ENCODE data around the gene SS18L1. TPM values are rescaled to one million over a fixed set of nuclear protein-coding genes. Genes with fewer than 3 reads are reported as not detected.

The SS18L1 gene
- total RNA-seq, 1 donor from 2014 or later = 19.9 TPM

GRCh38 chr20:62120990-62121775, 22.4 kb upstream of the SS18L1 start:
- H3K4me1 Mint-ChIP-seq (ENCODE audit: unreplicated experiment) = peaks cover 25% of the 10 kb centered on the region
- peaks cover 3% of the 10 kb centered on the region for H3K36me3 Mint-ChIP-seq (ENCODE audit: unreplicated experiment)
- H3K27ac Mint-ChIP-seq (ENCODE audit: unreplicated experiment) = peak overlapping the region; percentile 96
- DNase-seq (ENCODE audit: extremely low spot score, unreplicated experiment) = no peak
- TF ChIP-seq CTCF (IDR thresholded peaks at IDR 0.05) = no peak
- H3K9me3 Mint-ChIP-seq (ENCODE audit: unreplicated experiment) = no peaks in the 10 kb centered on the region
- peak overlapping the region; percentile 84 for H3K4me3 Mint-ChIP-seq (ENCODE audit: unreplicated experiment)
- peaks cover 23% of the 10 kb centered on the region for H3K27me3 Mint-ChIP-seq (ENCODE audit: unreplicated experiment)

- H3K4me1 Mint-ChIP-seq (ENCODE audit: unreplicated experiment) = peaks cover 25% of the 10 kb centered on the region
- no peak for TF ChIP-seq CTCF (IDR thresholded peaks at IDR 0.05)
- peak; percentile 100 for DNase-seq (ENCODE audit: extremely low spot score, unreplicated experiment)
- H3K27me3 Mint-ChIP-seq (ENCODE audit: unreplicated experiment) = peaks cover 20% of the 10 kb centered on the region
- H3K4me3 Mint-ChIP-seq (ENCODE audit: unreplicated experiment) = peak within 1 kb of the TSS; percentile 84
- peak within 1 kb of the TSS; percentile 96 for H3K27ac Mint-ChIP-seq (ENCODE audit: unreplicated experiment)
- H3K36me3 Mint-ChIP-seq (ENCODE audit: unreplicated experiment) = peaks cover 10% of the 10 kb centered on the region
- H3K9me3 Mint-ChIP-seq (ENCODE audit: unreplicated experiment) = no peaks in the 10 kb centered on the region
Observed at GRCh38 chr20:62121776-62122653, 21.6 kb upstream of the SS18L1 start, which contains the start of gene LSM14B. Gene LSM14B (plus strand): TSS chr20:62122475. CDS start chr20:62122667, 192 bp downstream.

GRCh38 chr20:62122654-62123449, 20.7 kb upstream of the SS18L1 start:
- Mint-ChIP-seq H3K4me1 (ENCODE audit: unreplicated experiment) (peaks cover 25% of the 10 kb centered on the region), H3K9me3 (ENCODE audit: unreplicated experiment) (no peaks in the 10 kb centered on the region), H3K27me3 (ENCODE audit: unreplicated experiment) (peaks cover 12% of the 10 kb centered on the region), H3K4me3 (ENCODE audit: unreplicated experiment) (peak overlapping the region; percentile 79), H3K36me3 (ENCODE audit: unreplicated experiment) (peaks cover 18% of the 10 kb centered on the region), H3K27ac (ENCODE audit: unreplicated experiment) (peak overlapping the region; percentile 60)
- TF ChIP-seq CTCF (IDR thresholded peaks at IDR 0.05) = no peak
- DNase-seq (ENCODE audit: extremely low spot score, unreplicated experiment) = no peak

- Mint-ChIP-seq H3K27ac (ENCODE audit: unreplicated experiment) (peak overlapping the region; percentile 60), H3K4me1 (ENCODE audit: unreplicated experiment) (peaks cover 25% of the 10 kb centered on the region), H3K36me3 (ENCODE audit: unreplicated experiment) (peaks cover 25% of the 10 kb centered on the region)
Observed at GRCh38 chr20:62123450-62124118, 20.0 kb upstream of the SS18L1 start.

More at GRCh38 chr20:62123450-62124118, 20.0 kb upstream of the SS18L1 start:
- Mint-ChIP-seq H3K9me3 (ENCODE audit: unreplicated experiment) (no peaks in the 10 kb centered on the region), H3K4me3 (ENCODE audit: unreplicated experiment) (peak overlapping the region; percentile 79), H3K27me3 (ENCODE audit: unreplicated experiment) (peaks cover 7% of the 10 kb centered on the region)
- no peak for TF ChIP-seq CTCF (IDR thresholded peaks at IDR 0.05)
- DNase-seq (ENCODE audit: extremely low spot score, unreplicated experiment) = no peak
